ENCODE data around the gene ZNF217. TPM values are rescaled to one million over a fixed set of nuclear protein-coding genes. Genes with fewer than 3 reads are reported as not detected.

Gene ZNF217
- total and polyA plus RNA-seq, 7 donors: 1.7 to 8.1 (median 4.3) TPM

- Histone ChIP-seq H3K36me3 (ENCODE audit: insufficient read depth in 1 of 2, low read depth in 1 of 2) (peaks cover 0 to 76% of the 10 kb centered on the region in 2 donors), H3K9me3 (no peaks in the 10 kb centered on the region), H3K27me3 (ENCODE audit: insufficient read depth in 3 of 3, low read length in 2 of 3) (no peaks in the 10 kb centered on the region), H3K27ac (no peak overlapping the region), H3K4me1 (no peaks in the 10 kb centered on the region), H3K4me3 (no peak overlapping the region)
- TF ChIP-seq, protein P1, sequence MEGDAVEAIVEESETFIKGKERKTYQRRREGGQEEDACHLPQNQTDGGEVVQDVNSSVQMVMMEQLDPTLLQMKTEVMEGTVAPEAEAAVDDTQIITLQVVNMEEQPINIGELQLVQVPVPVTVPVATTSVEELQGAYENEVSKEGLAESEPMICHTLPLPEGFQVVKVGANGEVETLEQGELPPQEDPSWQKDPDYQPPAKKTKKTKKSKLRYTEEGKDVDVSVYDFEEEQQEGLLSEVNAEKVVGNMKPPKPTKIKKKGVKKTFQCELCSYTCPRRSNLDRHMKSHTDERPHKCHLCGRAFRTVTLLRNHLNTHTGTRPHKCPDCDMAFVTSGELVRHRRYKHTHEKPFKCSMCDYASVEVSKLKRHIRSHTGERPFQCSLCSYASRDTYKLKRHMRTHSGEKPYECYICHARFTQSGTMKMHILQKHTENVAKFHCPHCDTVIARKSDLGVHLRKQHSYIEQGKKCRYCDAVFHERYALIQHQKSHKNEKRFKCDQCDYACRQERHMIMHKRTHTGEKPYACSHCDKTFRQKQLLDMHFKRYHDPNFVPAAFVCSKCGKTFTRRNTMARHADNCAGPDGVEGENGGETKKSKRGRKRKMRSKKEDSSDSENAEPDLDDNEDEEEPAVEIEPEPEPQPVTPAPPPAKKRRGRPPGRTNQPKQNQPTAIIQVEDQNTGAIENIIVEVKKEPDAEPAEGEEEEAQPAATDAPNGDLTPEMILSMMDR (IDR thresholded peaks at IDR 0.05): no peak
- 97 to 98% (median 97%) methylated on average over 10 of the region's 10 CpGs for WGBS, 3 donors
- DNase-seq (no peak), ATAC-seq (no peak)
- intact Hi-C loops (cut with DNase I): loop anchor here in 1 of 2 donors (5.0 kb wide), 1 partner anchor 371 kb away; no protein-coding TSS in a partner anchor
Measured at GRCh38 chr20:53571555-53572286, 21.9 kb downstream of the ZNF217 start.

GRCh38 chr20:53570446-53571276 is 23.0 kb downstream of the ZNF217 start:
- ATAC-seq (no peak), DNase-seq (no peak)
- Histone ChIP-seq H3K27ac (no peak overlapping the region), H3K36me3 (ENCODE audit: insufficient read depth in 1 of 2, low read depth in 1 of 2) (peaks cover 0 to 71% of the 10 kb centered on the region in 2 donors), H3K4me1 (no peaks in the 10 kb centered on the region), H3K9me3 (no peaks in the 10 kb centered on the region), H3K4me3 (no peak overlapping the region), H3K27me3 (ENCODE audit: insufficient read depth in 3 of 3, low read length in 2 of 3) (no peaks in the 10 kb centered on the region)
- intact Hi-C loops (cut with DNase I): loop anchor here in 1 of 2 donors (5.0 kb wide), 1 partner anchor 372 kb away; no protein-coding TSS in a partner anchor
- WGBS, 3 donors: 84 to 91% (median 88%) methylated on average over 12 of the region's 12 CpGs
- TF ChIP-seq, protein P1 (IDR thresholded peaks at IDR 0.05): no peak

GRCh38 chr20:53569606-53570307 is 23.9 kb downstream of the ZNF217 start:
- intact Hi-C loops (cut with DNase I): loop anchor here in 1 of 2 donors (5.0 kb wide), 1 partner anchor 373 kb away; no protein-coding TSS in a partner anchor
- ATAC-seq: no peak
- TF ChIP-seq, protein P1 (IDR thresholded peaks at IDR 0.05): no peak
- H3K27ac ChIP-seq: no peak overlapping the region
- H3K9me3 ChIP-seq: no peaks in the 10 kb centered on the region
- H3K4me1 ChIP-seq: no peaks in the 10 kb centered on the region
- peaks cover 0 to 69% of the 10 kb centered on the region in 2 donors for H3K36me3 ChIP-seq (ENCODE audit: insufficient read depth in 1 of 2, low read depth in 1 of 2)
- no peak for DNase-seq
- H3K4me3 ChIP-seq: no peak overlapping the region
- WGBS, 3 donors: 93 to 94% (median 94%) methylated on average over 7 of the region's 7 CpGs
- no peaks in the 10 kb centered on the region for H3K27me3 ChIP-seq (ENCODE audit: insufficient read depth in 3 of 3, low read length in 2 of 3)

DNA sequence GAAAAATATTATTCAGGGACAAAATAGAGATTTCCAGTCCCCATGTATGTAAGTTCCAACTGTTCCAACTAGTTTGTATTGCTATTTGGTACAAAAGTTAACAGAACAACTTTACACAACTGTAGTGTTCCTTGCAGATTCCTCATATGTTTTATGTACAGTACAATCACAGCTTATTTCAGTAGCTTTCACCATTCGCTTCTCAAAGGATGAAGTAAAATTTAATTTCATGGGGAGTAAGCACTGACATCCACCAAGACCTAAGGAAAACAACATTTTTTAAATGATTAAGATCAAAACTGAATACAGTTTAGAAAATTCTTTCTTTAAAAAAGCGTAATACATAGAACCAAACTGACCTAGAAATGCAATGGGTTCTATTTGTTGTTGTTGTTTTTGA is 24.6 kb downstream of the ZNF217 start:
- Histone ChIP-seq H3K27ac (no peak overlapping the region), H3K36me3 (ENCODE audit: insufficient read depth in 1 of 2, low read depth in 1 of 2) (peaks cover 0 to 65% of the 10 kb centered on the region in 2 donors), H3K27me3 (ENCODE audit: insufficient read depth in 3 of 3, low read length in 2 of 3) (no peaks in the 10 kb centered on the region), H3K4me1 (no peaks in the 10 kb centered on the region), H3K4me3 (no peak overlapping the region), H3K9me3 (no peaks in the 10 kb centered on the region)
- WGBS, 3 donors: 94 to 98% (median 96%) methylated on average over 2 of the region's 2 CpGs
- ATAC-seq (no peak), DNase-seq (no peak)
- intact Hi-C loops (cut with DNase I): no loop called here
- TF ChIP-seq, protein P1 (IDR thresholded peaks at IDR 0.05): no peak

All from psoas muscle (tissue), 8 donors.